IPS DF 4.7 (cell line): Measurements from ENCODE around the gene PRSS35.
"Not testable (repeated sequence)": the region's sequence is repeated elsewhere in the genome, so short reads cannot be mapped to it uniquely, and the experiment has no call there.

ENCODE experiments used
- DNase-seq: peaks from one replicate; pipeline ENCODE4 v3.0.0-alpha.2; 2013; ENCODE audit warnings: low spot score; ENCODE audit errors: extremely low read depth

The PRSS35 gene

DNA sequence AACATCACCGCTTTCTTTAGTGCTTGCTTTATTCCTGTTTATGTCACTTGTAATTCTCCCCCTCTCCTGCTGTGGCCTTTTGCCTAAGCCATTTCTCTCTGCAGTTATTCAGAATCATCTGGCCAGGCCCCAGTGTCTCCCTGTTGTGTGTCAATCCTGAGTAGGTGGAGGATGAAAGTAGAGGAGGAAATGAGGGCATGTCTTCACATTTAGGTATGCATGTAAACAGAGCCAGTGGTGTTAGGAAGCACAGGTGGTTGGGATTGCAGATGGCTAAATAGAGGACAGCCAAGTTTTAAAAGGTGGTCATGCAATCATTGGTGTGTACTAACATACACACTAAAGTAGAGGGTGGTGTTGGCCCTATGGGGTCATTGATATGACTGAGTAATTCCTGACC is 5.2 kb downstream of the PRSS35 start:
- no peak for DNase-seq

GRCh38 chr6:83518816-83519480 is 6.6 kb downstream of the PRSS35 start:
- no peak for DNase-seq

- no peak for DNase-seq
Measured at GRCh38 chr6:83536034-83536646, 23.8 kb downstream of the PRSS35 start.

GRCh38 chr6:83536647-83537589 is 24.6 kb downstream of the PRSS35 start:
- DNase-seq = no peak

- DNase-seq = no peak
Measured at GRCh38 chr6:83539678-83540077, 27.3 kb downstream of the PRSS35 start.

DNA sequence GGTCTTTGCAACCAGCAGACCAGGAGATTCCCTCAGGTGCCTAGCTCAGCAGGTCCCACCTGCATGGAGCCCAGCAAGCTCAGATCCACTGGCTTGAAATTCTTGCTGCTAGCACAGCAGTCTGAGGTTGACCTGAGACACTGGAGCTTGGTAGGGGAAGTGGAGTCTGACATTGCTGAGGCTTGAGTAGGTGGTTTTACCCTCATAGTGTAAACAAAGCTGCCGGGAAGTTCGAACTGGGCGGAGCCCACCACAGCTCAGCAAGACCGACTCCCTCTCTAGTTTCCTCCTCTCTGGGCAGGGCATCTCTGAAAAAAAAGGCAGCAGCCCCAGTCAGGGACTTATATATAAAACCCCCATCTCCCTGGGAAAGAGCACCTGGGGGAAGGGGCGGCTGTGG is 34.3 kb downstream of the PRSS35 start:
- no peak for DNase-seq

- not testable (repeated sequence) for DNase-seq
Measured at GRCh38 chr6:83550482-83550881, 38.1 kb downstream of the PRSS35 start.

DNA sequence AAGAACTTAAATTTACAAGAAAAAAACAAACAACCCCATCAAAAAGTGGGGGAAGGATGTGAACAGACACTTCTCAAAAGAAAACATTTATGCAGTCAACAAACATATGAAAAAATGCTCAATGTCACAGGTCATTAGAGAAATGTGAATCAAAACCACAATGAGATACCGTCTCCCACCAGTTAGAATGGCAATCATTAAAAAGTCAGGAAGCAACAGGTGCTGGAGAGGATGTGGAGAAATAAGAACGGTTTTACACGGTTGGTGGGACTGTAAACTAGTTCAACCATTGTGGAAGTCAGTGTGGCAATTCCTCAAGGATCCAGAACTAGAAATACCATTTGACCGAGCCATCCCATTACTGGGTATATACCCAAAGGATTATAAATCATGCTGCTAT is 39.4 kb downstream of the PRSS35 start:
- DNase-seq = not testable (repeated sequence)

GRCh38 chr6:83556871-83557270 is 44.5 kb downstream of the PRSS35 start:
- no peak for DNase-seq

DNA sequence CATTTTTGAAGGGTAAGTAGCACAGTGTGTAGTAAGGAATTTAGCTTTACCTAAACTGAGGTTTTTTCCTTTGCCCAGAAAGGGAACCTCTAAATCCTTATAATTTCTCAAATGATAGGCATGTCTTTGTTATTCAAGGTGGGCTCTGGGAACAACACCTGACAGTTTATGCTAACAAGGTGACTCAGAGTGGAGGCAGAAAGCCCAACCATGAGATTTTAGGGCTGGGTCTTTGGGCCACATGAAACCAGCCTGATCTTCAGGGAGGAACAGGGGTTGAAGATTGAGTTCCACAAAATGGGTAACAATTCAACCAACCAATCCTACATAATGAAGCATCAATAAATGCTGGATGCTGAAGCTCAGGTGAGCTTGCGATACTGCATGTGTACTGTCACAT is 46.6 kb downstream of the PRSS35 start:
- DNase-seq = no peak

- not testable (repeated sequence) for DNase-seq
Measured at GRCh38 chr6:83571663-83572185, 59.4 kb downstream of the PRSS35 start.

DNA sequence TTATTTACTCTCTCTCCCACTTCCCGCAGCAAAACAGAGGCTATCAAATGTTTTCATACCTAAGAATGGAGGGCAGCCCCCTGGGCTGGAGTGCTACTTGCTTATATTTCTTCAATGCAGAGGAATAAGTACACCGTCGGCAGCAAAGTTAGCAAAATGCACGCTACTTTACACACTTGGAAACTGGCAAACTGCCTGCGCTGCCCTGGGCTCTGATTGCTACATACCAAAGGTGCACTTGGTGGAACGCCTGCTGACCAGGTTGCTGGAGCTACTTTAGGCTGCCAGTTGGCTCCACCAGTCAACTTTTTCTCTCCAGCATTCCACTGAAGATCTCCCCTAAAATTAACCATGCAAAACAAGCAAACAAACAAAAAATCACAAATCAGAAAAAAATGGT is 62.4 kb downstream of the PRSS35 start:
- no peak for DNase-seq
